Epidermal melanocyte (primary cell): ENCODE measurements around the gene PDGFA.

Experiments
- DNase-seq: peaks from one replicate; pipeline ENCODE4 v3.0.0; 2011; ENCODE audit warnings: low spot score; ENCODE audit not compliant: insufficient read length

Gene PDGFA

GRCh38 chr7:474605-475424 lies 44.8 kb downstream of the PDGFA start:
- DNase-seq = no peak

DNA sequence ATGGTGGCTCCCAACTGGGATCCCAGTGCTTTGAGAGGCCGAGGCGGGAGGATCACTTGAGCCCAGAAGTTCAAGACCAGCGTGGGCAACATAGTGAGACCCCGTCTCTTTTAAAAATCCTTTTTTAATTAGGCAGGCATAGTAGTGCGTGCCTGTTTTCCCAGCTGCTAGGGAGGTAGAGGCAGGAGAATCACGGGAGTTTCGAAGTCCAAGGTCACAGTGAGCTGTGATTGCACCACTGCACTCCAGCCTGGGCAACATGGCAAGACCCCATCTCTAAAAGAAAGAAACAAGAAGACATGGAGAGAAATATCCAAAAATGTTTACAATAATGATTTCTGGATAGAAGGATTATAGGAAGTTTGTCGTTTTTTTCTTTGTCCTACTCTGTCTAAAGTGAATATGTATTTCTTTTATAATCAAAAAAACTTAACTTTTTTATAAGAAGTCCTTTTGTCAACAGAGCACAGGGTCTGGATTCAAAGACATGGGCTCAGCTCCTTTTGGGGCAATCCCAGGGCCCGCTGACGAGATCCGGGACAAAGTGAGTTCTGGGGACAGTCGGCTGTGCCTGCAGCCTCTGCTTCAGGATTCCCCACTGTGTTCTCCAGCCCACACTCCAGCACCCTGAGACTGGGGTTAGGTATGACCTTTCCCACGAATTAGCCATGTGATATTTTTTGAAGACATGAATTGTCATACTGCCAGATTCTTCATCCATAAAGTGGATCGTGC lies 45.6 kb downstream of the PDGFA start:
- DNase-seq = no peak

- no peak for DNase-seq
Measured at GRCh38 chr7:473211-473734, 46.4 kb downstream of the PDGFA start.

- no peak for DNase-seq
Measured at GRCh38 chr7:472640-472957, 47.0 kb downstream of the PDGFA start.

DNA sequence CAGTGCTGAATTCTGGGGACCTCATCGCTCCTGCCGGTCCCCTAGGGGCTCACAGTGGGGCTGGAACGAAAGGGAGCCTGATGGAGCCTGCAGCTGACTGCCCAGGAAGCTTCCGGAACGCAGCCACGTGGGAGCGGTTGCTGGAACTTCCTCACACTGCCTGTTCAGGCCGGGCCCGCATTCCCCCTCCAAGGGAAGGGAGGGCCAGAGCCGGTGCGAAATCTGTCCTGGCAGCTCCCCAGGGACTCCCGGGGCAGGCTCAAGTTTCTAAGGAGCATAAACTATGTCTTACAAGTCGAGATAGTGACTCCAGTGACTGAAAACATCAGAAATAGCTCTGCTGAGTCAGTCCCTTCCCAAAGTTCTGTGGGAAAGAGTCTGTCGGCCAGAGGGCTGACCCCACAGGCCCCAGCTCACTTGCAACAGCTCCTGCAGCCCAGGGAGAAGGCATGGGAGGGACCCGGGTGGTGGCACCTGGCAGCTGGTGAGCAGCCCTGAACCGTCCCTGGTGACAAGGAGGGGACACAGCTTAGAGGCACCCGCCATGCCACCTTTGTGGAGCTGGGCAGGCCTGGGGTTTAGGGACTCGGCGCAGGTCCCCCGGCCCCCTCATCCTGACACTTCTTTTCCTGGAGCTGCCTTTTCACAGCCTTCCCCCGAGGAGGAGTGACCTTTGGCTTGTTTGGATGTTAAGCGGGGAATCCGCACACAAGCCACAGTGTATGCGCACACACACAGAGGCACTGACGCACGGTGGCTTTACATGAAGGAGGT lies 47.6 kb downstream of the PDGFA start:
- DNase-seq = peak; percentile 66

- DNase-seq = no peak
Measured at GRCh38 chr7:471191-471865, 48.3 kb downstream of the PDGFA start.

DNA sequence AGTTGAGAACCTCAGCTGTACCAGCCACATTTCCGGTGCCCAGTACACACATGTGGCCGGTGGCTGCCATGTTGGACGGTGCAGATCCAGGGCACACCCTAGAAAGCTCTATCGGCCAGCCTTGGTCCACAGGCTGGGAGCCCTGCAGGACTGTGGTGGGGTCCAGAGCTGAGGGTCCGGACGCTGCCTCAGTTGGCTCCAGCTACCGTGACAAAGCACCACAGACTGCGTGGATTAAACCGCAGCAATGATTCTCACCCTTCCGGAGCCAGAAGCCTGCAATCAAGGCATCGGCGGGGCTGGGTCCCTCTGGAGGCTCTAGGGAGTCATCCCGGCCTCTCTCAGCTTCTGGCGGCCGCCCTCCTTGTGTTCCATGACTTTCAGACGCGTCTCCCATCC lies 50.1 kb downstream of the PDGFA start:
- DNase-seq = no peak

GRCh38 chr7:468681-469562 lies 50.7 kb downstream of the PDGFA start:
- no peak for DNase-seq

GRCh38 chr7:467856-468545 lies 51.6 kb downstream of the PDGFA start:
- DNase-seq = no peak

DNA sequence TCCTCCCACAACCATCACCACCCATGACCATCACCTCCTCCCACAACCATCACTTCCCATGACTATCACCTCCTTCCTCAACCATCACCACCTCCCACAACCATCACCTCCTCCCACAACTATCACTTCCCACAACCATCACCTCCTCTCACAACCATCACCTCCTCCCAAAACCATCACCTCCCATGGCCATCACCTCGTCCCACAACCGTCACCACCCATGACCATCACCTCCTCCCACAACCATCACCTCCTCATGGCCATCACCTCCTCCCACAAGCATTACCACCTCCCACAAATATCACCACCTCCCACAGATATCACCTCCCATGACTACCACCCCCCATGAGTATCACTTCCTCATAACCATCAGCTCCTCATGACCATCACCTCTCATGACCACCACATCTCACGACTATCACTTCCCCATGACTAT lies 52.2 kb downstream of the PDGFA start:
- no peak for DNase-seq

DNA sequence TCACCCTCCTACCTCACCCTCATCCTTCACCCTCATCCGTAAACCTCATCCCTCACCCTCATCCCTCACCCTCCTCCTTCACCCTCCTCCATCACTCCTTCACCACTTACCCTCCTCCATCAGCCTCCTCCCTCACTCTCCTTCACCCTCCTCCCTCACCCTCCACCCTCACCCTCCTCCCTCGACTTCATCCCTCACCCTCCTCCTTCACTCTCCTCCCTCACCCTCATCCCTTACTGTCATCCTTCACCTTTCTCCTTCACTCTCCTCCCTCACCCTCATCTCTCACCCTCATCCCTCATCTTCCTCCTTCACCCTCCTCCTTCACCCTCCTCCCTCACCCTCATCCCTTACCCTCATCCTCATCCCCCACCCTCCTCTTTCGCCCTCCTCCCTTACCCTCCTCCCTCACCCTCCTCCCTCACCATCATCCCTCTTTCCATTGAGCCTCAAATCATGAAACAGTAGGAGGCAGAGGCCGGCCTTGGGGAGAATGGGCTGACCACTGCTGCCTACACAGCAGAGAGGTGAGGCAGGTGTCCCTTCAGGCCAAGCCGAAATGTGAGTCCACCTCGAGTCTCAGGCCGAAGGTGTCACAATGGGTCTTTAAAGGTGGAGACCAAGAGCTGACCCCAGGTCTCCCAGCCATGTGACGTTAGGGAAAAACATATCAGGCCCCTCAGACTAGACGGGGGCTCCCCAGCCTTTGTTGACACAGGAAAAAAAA lies 53.0 kb downstream of the PDGFA start:
- DNase-seq = no peak

GRCh38 chr7:465710-466400 lies 53.8 kb downstream of the PDGFA start:
- no peak for DNase-seq

- DNase-seq = peak; percentile 77
Measured at GRCh38 chr7:464454-465401, 54.9 kb downstream of the PDGFA start.

DNA sequence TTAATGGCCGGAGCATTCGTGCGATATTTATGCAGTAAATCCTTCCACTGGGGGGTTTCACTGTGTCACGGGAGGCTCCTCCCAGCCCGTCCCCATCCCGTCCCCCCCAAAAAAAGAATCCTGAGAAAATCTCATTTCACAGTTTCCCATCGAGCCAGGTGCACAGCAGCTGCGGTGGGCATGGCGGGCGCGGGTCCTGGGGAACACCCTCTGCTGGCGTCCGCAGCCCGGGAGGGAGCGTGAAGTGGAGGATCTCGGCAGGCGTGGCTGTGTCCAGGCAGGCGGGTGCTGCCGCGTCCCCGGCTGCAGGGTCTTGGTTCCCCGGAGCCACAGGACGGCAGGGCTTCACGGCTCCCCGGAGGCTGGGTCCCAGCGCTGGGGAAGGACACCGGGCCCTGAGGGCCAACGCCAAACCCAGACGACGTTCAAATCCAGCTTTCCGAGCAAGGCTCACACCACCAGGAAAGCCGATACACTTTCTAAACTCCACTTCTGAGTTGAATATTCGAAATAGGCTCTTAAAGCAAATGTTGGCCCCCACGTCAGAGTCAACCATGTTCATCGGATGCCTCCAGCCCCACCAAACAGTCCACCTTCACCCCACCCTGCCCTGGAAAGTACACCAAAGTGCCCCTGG lies 55.7 kb downstream of the PDGFA start:
- no peak for DNase-seq

DNA sequence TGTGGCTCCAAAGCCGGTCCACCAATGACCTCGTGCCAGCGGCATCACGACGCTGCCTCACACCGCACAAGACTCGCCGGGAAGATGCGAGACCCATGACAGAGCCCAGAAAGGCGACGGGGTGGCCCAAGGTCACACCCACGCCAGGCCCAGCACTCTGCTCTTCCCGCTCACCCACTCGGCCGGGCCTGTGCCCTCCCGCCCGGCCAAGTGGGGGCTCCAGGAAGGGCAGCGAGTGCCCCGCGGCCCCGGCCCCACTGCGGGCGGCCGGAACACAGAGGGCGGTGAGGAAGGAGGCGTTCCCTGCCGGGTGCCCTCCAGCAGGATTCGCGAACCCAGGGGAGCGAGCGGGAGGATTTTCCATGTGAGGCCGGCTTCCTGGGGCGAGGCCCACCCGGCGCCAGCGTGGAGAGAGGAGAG lies 56.3 kb downstream of the PDGFA start:
- DNase-seq = no peak

GRCh38 chr7:462173-463103 lies 57.2 kb downstream of the PDGFA start:
- no peak for DNase-seq
